ENCODE results near the gene STIM1.

- TF ChIP-seq, protein P1, sequence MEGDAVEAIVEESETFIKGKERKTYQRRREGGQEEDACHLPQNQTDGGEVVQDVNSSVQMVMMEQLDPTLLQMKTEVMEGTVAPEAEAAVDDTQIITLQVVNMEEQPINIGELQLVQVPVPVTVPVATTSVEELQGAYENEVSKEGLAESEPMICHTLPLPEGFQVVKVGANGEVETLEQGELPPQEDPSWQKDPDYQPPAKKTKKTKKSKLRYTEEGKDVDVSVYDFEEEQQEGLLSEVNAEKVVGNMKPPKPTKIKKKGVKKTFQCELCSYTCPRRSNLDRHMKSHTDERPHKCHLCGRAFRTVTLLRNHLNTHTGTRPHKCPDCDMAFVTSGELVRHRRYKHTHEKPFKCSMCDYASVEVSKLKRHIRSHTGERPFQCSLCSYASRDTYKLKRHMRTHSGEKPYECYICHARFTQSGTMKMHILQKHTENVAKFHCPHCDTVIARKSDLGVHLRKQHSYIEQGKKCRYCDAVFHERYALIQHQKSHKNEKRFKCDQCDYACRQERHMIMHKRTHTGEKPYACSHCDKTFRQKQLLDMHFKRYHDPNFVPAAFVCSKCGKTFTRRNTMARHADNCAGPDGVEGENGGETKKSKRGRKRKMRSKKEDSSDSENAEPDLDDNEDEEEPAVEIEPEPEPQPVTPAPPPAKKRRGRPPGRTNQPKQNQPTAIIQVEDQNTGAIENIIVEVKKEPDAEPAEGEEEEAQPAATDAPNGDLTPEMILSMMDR (IDR thresholded peaks at IDR 0.05), result no peak
- TF ChIP-seq, protein P2, sequence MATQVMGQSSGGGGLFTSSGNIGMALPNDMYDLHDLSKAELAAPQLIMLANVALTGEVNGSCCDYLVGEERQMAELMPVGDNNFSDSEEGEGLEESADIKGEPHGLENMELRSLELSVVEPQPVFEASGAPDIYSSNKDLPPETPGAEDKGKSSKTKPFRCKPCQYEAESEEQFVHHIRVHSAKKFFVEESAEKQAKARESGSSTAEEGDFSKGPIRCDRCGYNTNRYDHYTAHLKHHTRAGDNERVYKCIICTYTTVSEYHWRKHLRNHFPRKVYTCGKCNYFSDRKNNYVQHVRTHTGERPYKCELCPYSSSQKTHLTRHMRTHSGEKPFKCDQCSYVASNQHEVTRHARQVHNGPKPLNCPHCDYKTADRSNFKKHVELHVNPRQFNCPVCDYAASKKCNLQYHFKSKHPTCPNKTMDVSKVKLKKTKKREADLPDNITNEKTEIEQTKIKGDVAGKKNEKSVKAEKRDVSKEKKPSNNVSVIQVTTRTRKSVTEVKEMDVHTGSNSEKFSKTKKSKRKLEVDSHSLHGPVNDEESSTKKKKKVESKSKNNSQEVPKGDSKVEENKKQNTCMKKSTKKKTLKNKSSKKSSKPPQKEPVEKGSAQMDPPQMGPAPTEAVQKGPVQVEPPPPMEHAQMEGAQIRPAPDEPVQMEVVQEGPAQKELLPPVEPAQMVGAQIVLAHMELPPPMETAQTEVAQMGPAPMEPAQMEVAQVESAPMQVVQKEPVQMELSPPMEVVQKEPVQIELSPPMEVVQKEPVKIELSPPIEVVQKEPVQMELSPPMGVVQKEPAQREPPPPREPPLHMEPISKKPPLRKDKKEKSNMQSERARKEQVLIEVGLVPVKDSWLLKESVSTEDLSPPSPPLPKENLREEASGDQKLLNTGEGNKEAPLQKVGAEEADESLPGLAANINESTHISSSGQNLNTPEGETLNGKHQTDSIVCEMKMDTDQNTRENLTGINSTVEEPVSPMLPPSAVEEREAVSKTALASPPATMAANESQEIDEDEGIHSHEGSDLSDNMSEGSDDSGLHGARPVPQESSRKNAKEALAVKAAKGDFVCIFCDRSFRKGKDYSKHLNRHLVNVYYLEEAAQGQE (IDR thresholded peaks at IDR 0.05; ENCODE audit: insufficient read depth in 1 of 2, low read depth in 2 of 2, low read length in 1 of 2), result no peak
- no peak for TF ChIP-seq POLR2AphosphoS5 (IDR thresholded peaks at IDR 0.05; ENCODE audit: low read depth, low read length)
- TF ChIP-seq SIN3A (IDR thresholded peaks at IDR 0.05; ENCODE audit: borderline replicate concordance, insufficient read depth, low read depth, low read length), result no peak
Observed at GRCh38 chr11:3956038-3956437, 100.6 kb downstream of the STIM1 start.

Measured in Panc1 (cell line).